ENCODE data around the gene PPP1R10. TPM values are rescaled to one million over a fixed set of nuclear protein-coding genes. Genes with fewer than 3 reads are reported as not detected.

PPP1R10 gene
- total and polyA plus RNA-seq, 2 of the 13 experiments (the other 11 are each of a cell fraction or from before 2014, with no cell fraction given), result 26.3 to 38.4 TPM

- TF ChIP-seq NONO (IDR thresholded peaks at IDR 0.05) (no peak), NONO (CRISPR knock-in tag; conservative IDR thresholded peaks at IDR 0.05) (no peak; the same call in none of the 2 replicates), PHF5A (CRISPR knock-in tag; IDR thresholded peaks at IDR 0.05; ENCODE audit: low read depth, unreplicated experiment) (no peak), ZNF770 (CRISPR knock-in tag; IDR thresholded peaks at IDR 0.05) (no peak), ZNF713 (CRISPR knock-in tag; IDR thresholded peaks at IDR 0.05) (no peak), ZNF512 (CRISPR knock-in tag; IDR thresholded peaks at IDR 0.05) (no peak), ZIK1 (CRISPR knock-in tag; IDR thresholded peaks at IDR 0.05; ENCODE audit: borderline replicate concordance, low read depth) (no peak), ZNF224 (CRISPR knock-in tag; IDR thresholded peaks at IDR 0.05) (no peak), ZNF501 (CRISPR knock-in tag; IDR thresholded peaks at IDR 0.05) (no peak), SRSF4 (IDR thresholded peaks at IDR 0.05; ENCODE audit: low read depth, low read length, poor library complexity, severe bottlenecking) (peak; percentile 91), EEA1 (CRISPR knock-in tag; IDR thresholded peaks at IDR 0.05; ENCODE audit: borderline replicate concordance) (no peak), NFIB (CRISPR knock-in tag; IDR thresholded peaks at IDR 0.05; ENCODE audit: borderline replicate concordance) (no peak), FOXO1 (CRISPR knock-in tag; IDR thresholded peaks at IDR 0.05) (no peak), FOXC1 (CRISPR knock-in tag; IDR thresholded peaks at IDR 0.05; ENCODE audit: borderline replicate concordance) (no peak), JDP2 (CRISPR knock-in tag; IDR thresholded peaks at IDR 0.05; ENCODE audit: borderline replicate concordance) (no peak), NRL (CRISPR knock-in tag; IDR thresholded peaks at IDR 0.05; ENCODE audit: borderline replicate concordance) (no peak), KAT7 (CRISPR knock-in tag; IDR thresholded peaks at IDR 0.05; ENCODE audit: borderline replicate concordance) (no peak), TBP (CRISPR knock-in tag; IDR thresholded peaks at IDR 0.05) (peak; percentile 75; the same call in 1 of the 2 replicates), POLR2AphosphoS2 (IDR thresholded peaks at IDR 0.05; ENCODE audit: low read depth, low read length) (peak; percentile 43), PRPF4 (IDR thresholded peaks at IDR 0.05; ENCODE audit: low read depth, low read length, poor library complexity, severe bottlenecking) (peak; percentile 44)
- TF ChIP-seq, protein P1, sequence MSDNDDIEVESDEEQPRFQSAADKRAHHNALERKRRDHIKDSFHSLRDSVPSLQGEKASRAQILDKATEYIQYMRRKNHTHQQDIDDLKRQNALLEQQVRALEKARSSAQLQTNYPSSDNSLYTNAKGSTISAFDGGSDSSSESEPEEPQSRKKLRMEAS (IDR thresholded peaks at IDR 0.05), result peak; percentile 40; the same call in 1 of the 2 replicates
- TF ChIP-seq, protein P2, sequence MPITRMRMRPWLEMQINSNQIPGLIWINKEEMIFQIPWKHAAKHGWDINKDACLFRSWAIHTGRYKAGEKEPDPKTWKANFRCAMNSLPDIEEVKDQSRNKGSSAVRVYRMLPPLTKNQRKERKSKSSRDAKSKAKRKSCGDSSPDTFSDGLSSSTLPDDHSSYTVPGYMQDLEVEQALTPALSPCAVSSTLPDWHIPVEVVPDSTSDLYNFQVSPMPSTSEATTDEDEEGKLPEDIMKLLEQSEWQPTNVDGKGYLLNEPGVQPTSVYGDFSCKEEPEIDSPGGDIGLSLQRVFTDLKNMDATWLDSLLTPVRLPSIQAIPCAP (CRISPR knock-in tag; IDR thresholded peaks at IDR 0.05; ENCODE audit: low read depth), result no peak
- TF ChIP-seq, protein P3, sequence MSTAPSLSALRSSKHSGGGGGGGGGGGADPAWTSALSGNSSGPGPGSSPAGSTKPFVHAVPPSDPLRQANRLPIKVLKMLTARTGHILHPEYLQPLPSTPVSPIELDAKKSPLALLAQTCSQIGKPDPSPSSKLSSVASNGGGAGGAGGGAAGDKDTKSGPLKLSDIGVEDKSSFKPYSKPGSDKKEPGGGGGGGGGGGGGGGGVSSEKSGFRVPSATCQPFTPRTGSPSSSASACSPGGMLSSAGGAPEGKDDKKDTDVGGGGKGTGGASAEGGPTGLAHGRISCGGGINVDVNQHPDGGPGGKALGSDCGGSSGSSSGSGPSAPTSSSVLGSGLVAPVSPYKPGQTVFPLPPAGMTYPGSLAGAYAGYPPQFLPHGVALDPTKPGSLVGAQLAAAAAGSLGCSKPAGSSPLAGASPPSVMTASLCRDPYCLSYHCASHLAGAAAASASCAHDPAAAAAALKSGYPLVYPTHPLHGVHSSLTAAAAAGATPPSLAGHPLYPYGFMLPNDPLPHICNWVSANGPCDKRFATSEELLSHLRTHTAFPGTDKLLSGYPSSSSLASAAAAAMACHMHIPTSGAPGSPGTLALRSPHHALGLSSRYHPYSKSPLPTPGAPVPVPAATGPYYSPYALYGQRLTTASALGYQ (CRISPR knock-in tag; IDR thresholded peaks at IDR 0.05), result no peak
These were observed 2.8 kb downstream of the PPP1R10 start (continued) for GRCh38 chr6:30614044-30614842.
